ENCODE measurements around the gene TCTN3. TPM values are rescaled to one million over a fixed set of nuclear protein-coding genes. Genes with fewer than 3 reads are reported as not detected.

TCTN3 gene
- total and polyA plus RNA-seq, 2 of the 13 experiments (the other 11 are each of a cell fraction or from before 2014, with no cell fraction given): 53.3 to 60.0 TPM

DNA sequence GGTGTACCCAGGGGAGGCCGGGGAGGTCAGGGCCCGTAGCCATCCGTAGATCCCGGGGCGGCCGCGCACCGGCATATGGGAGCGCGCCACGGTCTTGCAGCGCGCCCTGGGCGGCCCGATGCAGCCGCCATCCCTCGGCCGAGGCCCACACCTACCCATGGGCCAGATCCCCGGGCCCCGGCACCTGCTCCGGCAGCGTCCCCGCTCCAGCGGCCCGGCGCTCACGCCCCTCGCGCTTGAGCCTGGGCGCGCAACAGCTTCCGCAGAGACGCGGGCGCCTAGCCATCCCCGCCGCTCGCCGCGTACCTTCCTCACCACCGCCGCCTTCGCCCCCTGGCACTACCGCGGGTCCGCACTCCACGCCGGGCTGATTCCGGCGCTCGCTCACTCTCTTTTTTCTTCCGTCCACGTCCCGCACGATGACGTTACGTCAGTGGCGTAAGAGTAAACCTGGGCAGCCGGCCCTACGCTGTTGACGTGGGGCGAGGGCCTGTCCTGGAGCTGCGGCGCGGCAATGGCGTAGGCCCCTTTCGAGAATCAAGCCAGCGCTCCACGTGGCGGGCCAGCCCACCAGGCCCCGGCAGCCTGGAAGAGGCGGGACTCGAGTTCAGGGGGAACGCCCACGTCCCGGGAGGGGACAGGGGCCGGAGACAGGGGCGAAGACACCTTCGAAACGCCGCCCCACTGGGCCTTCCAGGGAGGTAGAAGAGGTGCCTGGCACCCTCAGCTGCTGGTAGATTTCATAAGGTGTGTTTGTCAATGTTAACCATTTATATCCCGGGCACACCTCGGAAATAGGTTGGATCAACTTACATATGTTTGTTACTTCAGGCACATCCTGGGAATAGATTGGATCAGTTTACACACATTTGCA lies 37.2 kb downstream of the TCTN3 start, which contains the start of gene ALDH18A1 (continued):
- TF ChIP-seq REXO4 (CRISPR knock-in tag; IDR thresholded peaks at IDR 0.05; ENCODE audit: borderline replicate concordance) (no peak), ADNP (CRISPR knock-in tag; IDR thresholded peaks at IDR 0.05) (no peak), ZNF761 (CRISPR knock-in tag; conservative IDR thresholded peaks at IDR 0.05) (peak; percentile 41; the same call in 1 of the 2 replicates), ZSCAN20 (CRISPR knock-in tag; IDR thresholded peaks at IDR 0.05; ENCODE audit: borderline replicate concordance) (0 out of 2 replicates have a peak, but pooled peaks have one; percentile 74), MAFG (CRISPR knock-in tag; IDR thresholded peaks at IDR 0.05) (no peak), ZNF775 (CRISPR knock-in tag; IDR thresholded peaks at IDR 0.05; ENCODE audit: borderline replicate concordance) (0 out of 2 replicates have a peak, but pooled peaks have one; percentile 46), ZNF562 (CRISPR knock-in tag; IDR thresholded peaks at IDR 0.05; ENCODE audit: borderline replicate concordance) (no peak), ZNF124 (CRISPR knock-in tag; IDR thresholded peaks at IDR 0.05) (0 out of 2 replicates have a peak, but pooled peaks have one; percentile 39), MTA1 (CRISPR knock-in tag; IDR thresholded peaks at IDR 0.05; ENCODE audit: borderline replicate concordance) (peak; percentile 80; the same call in 1 of the 2 replicates), ZNF20 (CRISPR knock-in tag; IDR thresholded peaks at IDR 0.05) (no peak; the same call in 1 of the 2 replicates), GZF1 (CRISPR knock-in tag; IDR thresholded peaks at IDR 0.05) (no peak), SMAD9 (CRISPR knock-in tag; IDR thresholded peaks at IDR 0.05) (no peak), NONO (IDR thresholded peaks at IDR 0.05) (no peak), NONO (CRISPR knock-in tag; conservative IDR thresholded peaks at IDR 0.05) (peak; percentile 87), ZNF670 (CRISPR knock-in tag; IDR thresholded peaks at IDR 0.05; ENCODE audit: borderline replicate concordance) (no peak), ZNF644 (CRISPR knock-in tag; IDR thresholded peaks at IDR 0.05; ENCODE audit: low read depth) (no peak), SMARCE1 (IDR thresholded peaks at IDR 0.05; ENCODE audit: borderline replicate concordance) (no peak), KLF9 (CRISPR knock-in tag; IDR thresholded peaks at IDR 0.05; ENCODE audit: low read depth) (0 out of 2 replicates have a peak, but pooled peaks have one; percentile 56)
- TF ChIP-seq, protein P1, sequence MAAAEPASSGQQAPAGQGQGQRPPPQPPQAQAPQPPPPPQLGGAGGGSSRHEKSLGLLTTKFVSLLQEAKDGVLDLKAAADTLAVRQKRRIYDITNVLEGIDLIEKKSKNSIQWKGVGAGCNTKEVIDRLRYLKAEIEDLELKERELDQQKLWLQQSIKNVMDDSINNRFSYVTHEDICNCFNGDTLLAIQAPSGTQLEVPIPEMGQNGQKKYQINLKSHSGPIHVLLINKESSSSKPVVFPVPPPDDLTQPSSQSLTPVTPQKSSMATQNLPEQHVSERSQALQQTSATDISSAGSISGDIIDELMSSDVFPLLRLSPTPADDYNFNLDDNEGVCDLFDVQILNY (CRISPR knock-in tag; conservative IDR thresholded peaks at IDR 0.05): no peak; the same call in 1 of the 2 replicates
- TF ChIP-seq, protein P2, sequence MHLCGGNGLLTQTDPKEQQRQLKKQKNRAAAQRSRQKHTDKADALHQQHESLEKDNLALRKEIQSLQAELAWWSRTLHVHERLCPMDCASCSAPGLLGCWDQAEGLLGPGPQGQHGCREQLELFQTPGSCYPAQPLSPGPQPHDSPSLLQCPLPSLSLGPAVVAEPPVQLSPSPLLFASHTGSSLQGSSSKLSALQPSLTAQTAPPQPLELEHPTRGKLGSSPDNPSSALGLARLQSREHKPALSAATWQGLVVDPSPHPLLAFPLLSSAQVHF (CRISPR knock-in tag; IDR thresholded peaks at IDR 0.05): no peak
- TF ChIP-seq, protein P3, sequence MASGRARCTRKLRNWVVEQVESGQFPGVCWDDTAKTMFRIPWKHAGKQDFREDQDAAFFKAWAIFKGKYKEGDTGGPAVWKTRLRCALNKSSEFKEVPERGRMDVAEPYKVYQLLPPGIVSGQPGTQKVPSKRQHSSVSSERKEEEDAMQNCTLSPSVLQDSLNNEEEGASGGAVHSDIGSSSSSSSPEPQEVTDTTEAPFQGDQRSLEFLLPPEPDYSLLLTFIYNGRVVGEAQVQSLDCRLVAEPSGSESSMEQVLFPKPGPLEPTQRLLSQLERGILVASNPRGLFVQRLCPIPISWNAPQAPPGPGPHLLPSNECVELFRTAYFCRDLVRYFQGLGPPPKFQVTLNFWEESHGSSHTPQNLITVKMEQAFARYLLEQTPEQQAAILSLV (CRISPR knock-in tag; IDR thresholded peaks at IDR 0.05; ENCODE audit: borderline replicate concordance): peak; percentile 88
- TF ChIP-seq, protein P4, sequence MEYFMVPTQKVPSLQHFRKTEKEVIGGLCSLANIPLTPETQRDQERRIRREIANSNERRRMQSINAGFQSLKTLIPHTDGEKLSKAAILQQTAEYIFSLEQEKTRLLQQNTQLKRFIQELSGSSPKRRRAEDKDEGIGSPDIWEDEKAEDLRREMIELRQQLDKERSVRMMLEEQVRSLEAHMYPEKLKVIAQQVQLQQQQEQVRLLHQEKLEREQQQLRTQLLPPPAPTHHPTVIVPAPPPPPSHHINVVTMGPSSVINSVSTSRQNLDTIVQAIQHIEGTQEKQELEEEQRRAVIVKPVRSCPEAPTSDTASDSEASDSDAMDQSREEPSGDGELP (IDR thresholded peaks at IDR 0.05; ENCODE audit: borderline replicate concordance, low read depth): peak; percentile 46; the same call in 1 of the 2 replicates
- TF ChIP-seq, protein P5, sequence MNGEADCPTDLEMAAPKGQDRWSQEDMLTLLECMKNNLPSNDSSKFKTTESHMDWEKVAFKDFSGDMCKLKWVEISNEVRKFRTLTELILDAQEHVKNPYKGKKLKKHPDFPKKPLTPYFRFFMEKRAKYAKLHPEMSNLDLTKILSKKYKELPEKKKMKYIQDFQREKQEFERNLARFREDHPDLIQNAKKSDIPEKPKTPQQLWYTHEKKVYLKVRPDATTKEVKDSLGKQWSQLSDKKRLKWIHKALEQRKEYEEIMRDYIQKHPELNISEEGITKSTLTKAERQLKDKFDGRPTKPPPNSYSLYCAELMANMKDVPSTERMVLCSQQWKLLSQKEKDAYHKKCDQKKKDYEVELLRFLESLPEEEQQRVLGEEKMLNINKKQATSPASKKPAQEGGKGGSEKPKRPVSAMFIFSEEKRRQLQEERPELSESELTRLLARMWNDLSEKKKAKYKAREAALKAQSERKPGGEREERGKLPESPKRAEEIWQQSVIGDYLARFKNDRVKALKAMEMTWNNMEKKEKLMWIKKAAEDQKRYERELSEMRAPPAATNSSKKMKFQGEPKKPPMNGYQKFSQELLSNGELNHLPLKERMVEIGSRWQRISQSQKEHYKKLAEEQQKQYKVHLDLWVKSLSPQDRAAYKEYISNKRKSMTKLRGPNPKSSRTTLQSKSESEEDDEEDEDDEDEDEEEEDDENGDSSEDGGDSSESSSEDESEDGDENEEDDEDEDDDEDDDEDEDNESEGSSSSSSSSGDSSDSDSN (CRISPR knock-in tag; IDR thresholded peaks at IDR 0.05): peak; percentile 90

Measured in HepG2 (cell line).